Stimulated activated CD4-positive, alpha-beta T cell treated with anti-CD3 and anti-CD28 coated beads, Interleukin-2, amount 100 ng/mL, for 24 hours (primary cell): ENCODE measurements around the gene ARHGEF19.
"Not testable (repeated sequence)": the region's sequence is repeated elsewhere in the genome, so short reads cannot be mapped to it uniquely, and the experiment has no call there.

ENCODE experiments used
- DNase-seq, 2 donors: peaks; one replicate each; pipeline ENCODE4 v3.0.0-alpha.2; 2020

The ARHGEF19 gene

DNA sequence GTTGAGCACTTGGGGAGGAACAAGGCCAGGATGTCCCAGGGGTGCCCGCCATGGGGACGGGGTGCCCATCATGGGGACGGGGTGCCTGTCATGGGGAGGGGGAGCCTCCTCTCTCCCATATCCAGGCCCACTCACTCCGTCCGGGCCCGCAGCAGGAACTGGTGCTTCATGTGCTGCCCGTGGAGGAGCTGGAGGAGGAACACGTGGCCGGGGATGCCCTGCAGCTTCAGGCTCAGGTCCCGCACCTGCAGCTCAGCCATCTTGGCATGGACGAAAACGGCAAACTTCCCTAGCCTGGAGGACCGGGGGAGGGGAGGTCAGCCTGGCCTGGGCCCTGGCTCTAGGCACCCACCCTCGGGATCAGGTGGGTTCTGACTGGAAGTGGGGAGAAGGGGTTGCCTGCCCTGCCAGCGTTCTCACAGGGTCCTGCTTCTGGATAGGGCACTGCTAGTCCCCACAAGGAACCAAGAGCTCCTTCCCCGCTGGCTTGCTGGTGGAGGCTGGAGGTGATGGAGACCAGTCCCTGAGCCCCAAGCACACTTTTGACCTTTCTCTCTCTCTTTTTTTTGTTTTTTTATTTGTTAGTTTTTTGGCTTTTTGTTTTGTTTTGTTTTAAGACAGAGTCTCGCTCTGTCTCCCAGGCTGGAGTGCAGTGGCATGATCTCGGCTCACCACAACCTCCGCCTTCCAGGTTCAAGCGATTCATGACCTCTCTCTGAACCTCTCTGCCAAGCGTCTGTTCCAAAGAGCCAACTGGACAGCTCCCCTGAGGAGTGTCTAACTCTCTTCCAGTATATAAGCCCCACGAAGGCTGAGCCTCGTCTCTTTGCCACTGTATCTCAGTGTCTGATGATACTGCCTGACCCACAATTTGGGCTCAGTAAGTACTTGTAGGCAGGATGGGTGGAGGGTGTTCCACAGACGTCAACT is 9.9 kb downstream of the ARHGEF19 start:
- DNase-seq, result no peak

DNA sequence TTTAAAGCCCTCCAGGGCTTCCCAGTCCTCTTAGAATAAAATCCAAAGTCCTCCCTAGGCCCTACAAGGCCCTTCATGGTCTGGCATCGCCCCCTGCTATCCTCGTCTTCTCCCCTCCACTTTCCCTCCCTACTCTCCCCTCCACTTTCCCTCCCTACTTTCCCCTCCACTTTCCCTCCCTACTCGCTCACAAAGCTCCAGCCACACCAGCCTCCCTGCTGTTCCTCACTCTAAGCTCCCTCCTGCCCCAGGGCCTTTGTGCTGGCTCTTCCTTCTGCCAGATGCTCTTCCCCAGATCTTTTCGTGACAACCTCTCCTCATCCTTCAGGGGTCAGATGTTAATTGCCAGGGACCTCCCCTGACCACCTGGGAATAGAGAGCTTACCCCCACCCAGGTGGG is 12.8 kb downstream of the ARHGEF19 start:
- DNase-seq, result no peak

DNA sequence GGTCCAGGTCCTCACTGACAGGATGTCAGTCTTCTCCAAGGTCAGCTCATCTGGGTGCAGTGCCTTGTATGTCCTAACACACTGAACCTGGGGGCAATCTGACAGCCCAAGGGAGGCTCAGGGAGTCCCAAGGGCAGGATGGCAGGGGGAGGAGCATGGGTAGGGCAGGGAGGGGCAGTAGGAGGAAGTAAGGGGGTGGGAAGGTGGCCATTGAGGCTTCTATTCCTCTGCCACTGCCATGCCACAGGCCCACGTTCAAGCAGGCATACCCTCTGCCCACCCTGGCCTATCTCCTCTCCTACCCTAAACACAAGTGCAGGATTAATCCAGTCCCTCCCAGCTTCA is 13.3 kb downstream of the ARHGEF19 start:
- no peak for DNase-seq

DNA sequence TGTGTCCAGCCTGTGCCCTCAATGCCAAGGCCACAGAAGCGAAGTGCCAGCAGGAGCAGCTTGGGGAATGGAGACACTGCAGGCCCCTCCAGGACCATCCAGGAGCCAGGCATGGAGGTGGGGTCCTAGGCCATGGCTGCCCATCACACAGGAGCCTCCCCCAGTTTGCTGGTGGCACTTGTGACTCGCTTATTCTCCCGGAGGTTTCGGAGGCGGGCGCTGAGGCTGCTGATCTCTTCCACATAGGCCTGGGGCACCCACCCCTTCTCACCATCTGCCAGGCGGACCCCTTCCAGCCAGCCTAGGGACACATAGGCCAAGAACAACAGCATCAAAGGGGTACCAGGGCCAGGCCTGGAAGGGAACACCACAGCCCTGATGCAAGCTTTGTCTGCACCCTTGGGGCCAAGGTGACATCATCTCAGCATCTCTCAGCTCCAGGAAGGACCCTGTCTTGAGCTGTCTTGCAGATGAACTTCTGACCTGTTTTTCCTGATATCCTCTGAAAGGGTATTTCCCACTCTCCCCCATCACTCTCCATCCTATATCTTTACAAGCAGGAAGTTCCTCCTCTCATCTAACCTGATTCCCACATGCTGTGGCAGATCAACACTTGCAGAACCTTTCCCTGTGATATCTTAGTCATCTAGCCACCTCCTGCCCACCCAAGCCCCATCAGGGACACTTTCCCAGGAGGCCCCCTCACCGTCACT is 13.9 kb downstream of the ARHGEF19 start:
- DNase-seq, result no peak

DNA sequence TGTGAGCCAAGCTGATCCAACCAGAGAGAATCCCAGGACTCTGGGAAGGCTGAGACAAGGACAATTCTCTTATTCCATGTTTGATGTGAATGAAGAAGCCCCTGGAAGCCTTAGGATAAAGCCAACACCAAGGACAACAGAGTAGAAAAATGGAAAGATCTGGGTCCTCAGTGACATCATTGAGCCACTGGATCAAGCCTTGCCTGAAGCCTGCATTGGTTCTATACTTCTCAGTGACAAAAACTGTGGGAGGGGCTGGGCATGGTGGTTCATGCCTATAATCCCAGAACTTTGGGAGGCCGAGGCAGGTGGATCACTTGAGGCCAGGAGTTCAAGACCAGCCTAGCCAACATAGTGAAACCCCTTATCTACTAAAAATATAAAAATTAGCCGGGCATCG is 15.6 kb downstream of the ARHGEF19 start:
- no peak for DNase-seq

DNA sequence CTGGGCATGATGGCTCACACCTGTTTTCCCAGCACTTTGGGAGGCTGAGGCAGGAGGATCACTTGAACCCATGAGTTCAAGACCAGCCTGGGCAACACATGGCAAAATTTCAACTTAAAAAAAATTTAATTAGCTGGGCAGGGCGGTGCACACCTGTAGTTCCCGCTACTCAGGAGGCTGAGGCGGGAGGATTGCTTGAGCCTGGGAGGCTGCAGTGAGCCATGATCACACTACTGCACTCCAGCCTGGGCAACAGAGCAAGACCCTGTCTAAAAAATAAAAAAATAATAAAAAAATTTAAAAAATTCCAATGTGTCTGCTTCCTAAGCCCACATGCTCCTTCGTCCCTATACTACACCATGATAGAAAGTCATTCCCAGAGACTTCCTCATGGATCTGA is 16.3 kb downstream of the ARHGEF19 start:
- DNase-seq, result not testable (repeated sequence)

DNA sequence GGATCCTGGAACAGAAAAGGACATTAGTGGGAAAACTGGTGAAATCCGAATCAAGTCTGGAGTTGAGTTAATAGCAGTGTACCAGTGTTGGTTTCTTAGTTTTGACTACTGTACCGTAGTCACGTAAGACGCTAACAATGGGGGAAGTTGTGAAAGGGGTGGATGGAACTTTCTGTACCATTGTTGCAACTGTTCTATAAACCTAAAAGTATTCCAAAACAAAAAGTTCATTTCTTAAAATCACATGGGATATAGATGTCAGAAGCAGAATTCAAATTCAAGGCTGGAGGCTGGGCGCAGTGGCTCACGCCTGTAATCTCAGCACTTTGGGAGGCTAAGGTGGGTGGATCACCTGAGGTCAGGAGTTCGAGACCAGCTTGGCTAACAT is 16.9 kb downstream of the ARHGEF19 start:
- DNase-seq, result no peak

DNA sequence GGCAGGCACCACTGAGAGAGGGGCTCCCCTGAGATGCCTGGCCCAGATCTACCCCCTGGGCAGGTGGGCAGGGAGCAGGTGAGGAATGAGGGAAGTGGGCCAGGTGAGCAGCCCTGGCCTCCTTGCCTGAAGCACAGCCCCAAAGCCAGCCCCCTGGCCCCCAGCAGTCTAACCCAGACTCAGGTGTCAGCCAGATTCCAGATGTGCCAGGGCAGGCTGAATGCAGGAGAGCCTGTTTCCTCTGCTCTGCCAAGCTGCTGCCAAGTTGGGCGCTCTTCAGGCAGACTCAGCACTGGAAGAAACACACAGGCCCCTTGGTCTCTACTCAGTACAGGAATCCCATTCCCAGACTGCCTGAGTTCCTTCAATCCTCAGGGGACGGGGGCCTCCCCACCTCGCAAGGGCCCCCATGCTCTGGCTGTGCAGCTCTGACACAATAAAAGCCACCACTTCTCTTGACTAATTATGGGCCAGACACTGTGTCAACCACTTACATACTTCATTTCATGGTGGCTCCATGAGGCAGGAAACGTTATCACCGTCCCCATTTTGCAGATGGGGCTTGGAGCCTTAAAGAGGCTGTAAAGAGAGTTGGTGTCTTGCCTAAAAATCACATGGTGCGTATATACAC is 20.4 kb downstream of the ARHGEF19 start:
- no peak for DNase-seq

DNA sequence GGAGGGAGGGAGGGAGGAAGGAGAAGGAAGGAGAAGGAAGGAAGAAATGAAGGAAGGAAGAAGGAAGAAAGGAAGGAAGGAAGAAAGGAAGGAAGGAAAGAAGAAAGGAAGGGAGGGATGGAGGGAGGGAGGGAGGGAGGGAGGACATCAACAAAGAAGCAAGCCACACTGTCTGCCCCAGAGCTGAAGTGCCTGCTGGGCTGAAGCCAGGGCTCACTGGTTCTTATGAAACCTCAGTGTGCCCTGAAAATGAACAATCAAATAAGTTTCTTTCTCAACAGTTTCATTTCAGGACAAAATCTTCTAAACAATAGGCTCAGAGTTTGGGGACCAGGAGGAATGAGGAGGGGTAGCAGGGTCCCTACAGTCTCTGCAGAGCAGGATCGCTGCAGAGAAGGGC is 21.1 kb downstream of the ARHGEF19 start:
- DNase-seq, result no peak

DNA sequence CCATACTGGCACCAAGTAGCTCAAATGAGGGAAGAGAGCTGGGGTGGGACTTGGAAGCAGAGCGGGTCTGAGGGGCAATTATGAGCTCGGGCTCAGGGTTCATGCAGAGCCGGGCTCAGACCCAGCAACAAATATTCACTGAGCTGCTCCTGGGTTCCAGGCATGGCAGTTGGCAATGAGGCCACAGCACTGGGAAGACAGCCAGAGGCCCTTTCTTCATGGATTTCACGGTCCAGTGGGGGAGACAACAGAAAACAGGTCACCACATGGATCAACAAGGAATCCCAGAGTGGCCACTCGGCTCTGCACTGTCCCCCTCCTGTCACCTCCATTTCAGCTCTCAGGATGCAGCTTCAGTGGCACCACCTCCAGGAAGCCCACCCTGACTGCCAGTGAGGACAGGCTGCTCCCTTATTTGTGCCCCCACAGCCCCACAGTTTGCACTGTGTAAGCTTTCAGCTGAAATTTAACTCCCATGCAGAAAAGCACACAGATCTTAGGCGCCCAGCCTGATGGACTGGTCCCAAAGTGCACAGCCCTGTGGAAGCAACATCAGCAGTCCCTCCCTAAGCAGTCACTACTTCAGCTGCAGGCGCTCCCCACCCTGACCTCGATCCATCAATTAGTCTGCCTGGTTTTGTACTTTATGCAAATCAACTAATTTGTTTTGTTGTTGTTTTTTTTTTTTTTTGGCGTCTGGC is 22.4 kb downstream of the ARHGEF19 start:
- DNase-seq, result no peak

DNA sequence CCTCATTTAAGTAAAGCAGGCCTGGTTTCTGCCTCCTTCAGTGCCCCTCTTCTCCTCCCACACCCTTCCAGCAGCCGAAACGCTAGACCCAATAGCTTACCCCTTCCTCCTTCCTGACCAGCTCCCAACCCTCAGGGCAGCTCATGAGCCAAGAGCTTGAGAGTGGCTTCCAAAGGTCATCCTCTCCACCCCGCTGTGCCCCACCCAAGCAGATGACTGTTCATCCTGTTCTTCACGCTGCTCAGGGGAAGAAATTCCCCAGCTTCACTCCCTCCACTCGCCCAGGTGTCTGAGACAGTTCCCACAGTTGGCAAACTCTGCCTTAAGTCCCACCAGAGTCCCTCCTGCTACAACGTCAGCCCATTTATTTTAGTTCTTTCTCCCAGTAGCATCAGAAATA is 23.4 kb downstream of the ARHGEF19 start:
- no peak for DNase-seq

DNA sequence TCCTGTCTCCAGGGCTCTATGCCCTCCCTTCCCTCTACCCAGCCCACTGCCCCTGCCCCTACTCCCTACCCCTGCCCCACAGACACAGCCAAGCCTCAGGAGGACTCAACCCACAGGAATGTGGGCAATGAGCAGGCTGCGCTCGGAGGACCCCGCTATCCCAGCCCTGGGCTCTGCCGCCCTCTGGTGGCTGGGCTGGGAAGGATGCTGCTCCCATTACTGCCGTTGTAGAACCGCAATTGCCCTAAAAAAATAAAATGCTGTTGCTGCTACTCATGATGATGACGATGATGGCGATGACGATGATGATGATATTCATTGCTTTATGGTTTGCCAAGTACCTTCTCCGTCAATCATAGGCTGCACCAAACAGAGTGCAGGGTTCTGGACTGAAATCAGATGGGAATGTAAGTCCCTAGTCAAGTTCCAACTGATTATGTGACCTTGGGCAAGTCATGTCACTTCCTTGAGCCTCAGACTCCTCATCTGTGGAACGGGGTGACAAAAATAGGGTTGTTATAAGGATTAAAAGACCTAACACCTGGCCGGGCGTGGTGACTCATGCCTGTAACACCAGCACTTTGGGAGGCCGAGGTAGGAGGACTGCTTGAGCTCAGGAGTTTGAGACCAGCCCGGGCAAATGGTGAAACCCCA is 24.6 kb downstream of the ARHGEF19 start:
- peak; percentile 82 to 85 for DNase-seq

DNA sequence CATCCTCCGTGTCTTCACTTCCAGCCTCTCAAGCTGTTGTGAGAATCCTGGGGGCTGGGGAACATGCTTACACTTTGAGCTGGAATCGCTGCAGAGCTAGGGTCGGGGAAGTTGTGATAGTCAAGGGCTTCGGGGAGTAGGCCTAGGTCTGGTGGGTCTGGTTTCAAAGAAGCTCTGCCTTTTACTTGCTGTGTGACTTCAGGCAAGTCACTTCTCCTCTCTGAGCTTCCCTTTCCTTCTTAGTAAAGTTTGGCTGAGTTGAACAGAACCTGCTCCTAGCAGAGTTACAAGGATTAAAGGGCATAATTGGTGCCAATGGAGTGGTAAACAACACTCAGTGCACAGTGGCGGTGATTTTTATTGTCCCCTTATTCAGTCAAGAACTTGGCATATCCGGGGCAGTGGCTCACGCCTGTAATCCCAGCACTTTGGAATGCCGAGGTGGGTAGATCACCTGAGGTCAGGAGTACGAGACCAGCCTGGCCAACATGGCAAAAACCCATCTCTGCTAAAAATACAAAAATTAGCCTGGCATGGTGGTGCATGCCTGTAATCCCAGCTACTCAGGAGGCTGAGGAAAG is 25.7 kb downstream of the ARHGEF19 start:
- DNase-seq, result no peak

DNA sequence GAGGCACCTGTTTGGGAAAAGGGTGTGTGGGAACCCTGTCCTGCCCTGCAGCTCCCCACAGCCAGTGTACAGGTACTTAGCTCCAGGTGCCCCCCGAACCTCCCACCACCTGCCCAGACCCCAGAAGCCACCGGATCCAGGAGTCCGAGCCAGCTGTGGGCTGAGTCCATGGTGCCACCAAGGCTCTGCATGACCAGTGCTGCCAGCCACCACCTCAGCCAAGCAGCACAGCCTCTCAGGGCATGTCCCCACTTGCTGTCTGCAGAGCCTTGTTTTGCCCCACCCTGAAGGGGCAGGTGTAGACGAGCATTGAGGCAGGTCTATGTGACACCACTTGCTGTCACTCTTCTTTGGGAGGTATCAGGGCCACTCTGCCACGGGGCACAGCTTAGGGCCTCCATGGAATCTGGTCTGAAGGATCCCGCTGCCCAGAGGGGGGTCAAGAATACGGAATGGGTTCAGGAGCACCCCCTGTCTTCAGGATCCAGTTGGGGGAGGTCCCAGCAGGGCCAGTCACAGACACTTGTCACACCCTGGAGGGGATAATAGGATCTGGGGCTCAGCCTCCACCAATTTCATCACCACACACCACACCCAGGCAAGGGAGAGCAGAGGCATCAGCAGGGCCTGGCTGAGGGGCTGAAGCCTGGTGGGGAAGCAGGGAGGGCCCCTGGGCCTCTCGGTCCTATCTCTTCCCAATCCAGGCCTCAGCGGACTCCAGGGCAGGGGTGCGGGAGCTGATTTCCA is 27.7 kb downstream of the ARHGEF19 start:
- DNase-seq, result no peak

DNA sequence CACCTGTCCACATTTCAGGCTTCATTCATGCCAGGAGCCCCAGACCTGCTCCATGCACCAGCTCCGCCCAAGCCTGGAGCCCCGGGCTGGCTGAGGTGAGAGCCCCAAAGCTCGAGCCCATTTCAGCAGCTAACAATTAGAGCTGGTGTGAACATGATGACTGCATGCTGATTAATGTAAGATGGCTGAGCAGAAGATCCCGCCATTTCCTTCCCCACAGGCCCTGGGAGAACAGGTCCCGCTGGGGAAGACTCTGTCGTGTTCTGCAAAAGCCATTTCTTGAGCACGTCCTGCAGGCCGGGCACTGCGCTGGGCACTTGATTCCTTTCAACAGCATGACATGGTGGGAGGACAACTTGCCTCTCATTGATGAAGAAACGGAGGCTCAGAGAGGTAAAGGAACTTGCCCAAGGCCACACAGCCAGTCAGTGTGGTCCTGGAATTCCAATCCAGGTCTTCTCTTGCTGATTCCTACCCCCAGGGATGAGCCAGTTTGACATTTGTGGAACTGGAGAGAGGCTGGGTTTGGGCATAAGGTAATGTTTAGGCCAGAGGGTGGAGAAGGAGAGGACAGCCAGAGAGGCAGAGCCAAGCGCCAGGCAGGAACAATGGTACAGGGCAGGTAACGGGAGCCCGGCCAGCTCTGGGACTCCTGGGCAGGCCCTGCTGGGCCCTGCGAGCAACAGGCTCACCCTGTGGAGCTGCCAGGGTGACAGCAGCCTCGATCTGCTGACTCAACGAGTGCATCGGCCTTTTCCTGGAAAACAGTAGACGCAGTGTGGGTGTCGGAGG is 28.5 kb downstream of the ARHGEF19 start:
- DNase-seq, result no peak

DNA sequence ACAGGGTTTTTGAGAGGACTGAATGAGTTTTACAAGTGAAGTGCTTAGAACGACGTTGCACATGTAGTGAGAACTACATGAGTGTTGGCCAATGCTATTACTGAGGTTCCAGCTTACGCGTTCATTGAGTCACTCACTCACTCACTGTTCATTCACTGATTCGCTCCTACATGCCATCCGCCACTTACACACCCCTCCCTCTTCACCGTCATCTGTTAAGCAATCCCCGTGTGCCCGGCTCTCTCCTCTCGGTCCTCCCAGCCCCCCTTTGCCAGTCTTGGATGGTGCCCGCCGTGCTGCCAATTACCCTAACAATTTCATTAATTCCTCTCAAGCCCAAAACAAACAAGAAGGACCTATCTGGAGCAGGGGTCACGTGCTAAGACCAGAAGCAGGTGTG is 29.3 kb downstream of the ARHGEF19 start:
- DNase-seq, result no peak

DNA sequence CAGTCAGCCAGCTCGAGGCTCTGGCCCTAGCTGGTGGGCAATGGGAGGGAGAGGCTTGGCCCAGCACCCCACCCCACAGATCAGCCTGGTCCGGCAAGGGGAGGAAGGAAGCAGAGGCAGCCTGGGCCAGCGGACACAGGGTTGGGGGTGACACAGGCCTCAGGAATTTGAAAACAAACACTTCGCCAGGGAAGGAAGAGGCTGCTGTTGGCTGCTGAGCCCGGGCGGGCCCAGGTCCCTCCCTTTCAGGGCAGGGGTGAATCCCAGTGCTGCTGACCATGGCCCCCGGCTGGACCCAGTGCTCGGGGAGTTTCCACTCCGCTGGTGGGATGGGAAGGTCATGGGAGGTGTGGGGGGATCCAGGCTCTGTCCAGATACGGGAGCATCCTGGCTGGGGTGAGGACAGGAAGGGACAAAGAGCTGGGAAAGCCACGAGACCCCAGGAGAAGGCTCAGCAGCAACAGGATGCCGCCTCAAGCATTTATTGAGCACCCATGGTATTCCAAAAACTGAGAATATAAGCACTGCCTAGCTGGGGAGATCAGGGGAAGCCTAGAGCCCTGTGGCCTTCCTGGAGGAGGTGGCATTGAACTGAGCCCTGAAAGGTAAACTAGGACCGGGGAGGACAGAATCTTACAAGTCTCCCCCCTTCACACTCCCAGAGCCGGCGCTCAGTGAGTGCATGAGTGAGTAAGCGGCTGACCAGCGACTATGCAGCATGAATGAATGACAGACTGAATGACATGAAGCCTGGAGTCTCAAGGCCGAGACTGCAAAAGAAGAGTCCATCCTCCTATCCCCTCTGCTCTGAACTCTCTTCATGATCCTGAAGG is 30.3 kb downstream of the ARHGEF19 start:
- no peak for DNase-seq

DNA sequence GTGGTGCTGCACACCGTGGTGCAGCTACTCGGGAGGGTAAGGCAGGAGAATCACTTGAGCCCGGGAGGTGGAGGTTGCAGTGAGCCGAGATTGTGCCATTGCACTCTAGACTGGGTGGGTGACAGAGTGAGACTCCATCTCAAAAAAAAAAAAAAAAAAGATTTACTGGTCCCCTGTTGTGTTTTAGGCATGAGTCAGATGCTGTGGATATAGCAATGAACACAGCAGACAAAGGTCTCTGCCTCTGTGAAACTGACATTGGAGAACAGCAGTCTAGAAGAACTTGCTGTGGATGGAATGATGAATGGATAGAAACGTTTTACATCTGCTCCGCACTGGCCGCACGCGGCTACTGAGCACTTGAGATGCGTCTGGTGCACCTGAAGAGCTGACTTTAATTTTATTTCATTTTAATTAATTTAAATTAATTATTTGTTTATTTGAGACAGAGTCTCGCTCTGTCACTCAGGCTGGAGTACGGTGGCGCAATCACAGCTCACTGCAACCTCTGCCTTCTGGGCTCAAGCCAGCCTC is 32.1 kb downstream of the ARHGEF19 start:
- DNase-seq, result no peak
